ENCODE results near the gene RXRA.

GRCh38 chr9:134378901-134379338 lies 52.7 kb downstream of the RXRA start:
- TF ChIP-seq REST (IDR thresholded peaks at IDR 0.05): no peak
- TF ChIP-seq RAD21 (IDR thresholded peaks at IDR 0.05): peak; percentile 11 to 35
- TF ChIP-seq CTCF (IDR thresholded peaks at IDR 0.05; ENCODE audit: low read depth, low read length, missing input control): no peak
